IMR-90 (cell line): ENCODE results near the gene MSI2.

Experiments
- BHLHE40 ChIP-seq: fragments of 150-350 bp; IDR thresholded peaks from 2 replicates; pipeline ENCODE4 v1.6.1; 2016; ENCODE audit warnings: mild to moderate bottlenecking, low read depth, low read length
- CEBPB ChIP-seq: IDR thresholded peaks from 2 replicates; pipeline ENCODE4 v1.6.1; 2012; ENCODE audit warnings: low read depth, low read length, improper control_type of control experiment
- CHD1 ChIP-seq: IDR thresholded peaks from 2 replicates; pipeline ENCODE4 v1.6.1; 2012; ENCODE audit warnings: low read depth, low read length, improper control_type of control experiment
- CTCF ChIP-seq: conservative IDR thresholded peaks from 2 replicates; pipeline ENCODE4 v1.5.1; 2012; ENCODE audit warnings: mild to moderate bottlenecking, low read depth, low read length, improper control_type of control experiment
- ELK1 ChIP-seq: fragments of 150-350 bp; IDR thresholded peaks from 2 replicates; pipeline ENCODE4 v1.6.1; 2016; ENCODE audit warnings: low read depth, mild to moderate bottlenecking, low read length, moderate library complexity, borderline replicate concordance
- FOS ChIP-seq: fragments of 150-350 bp; IDR thresholded peaks from 2 replicates; pipeline ENCODE4 v1.6.1; 2016; ENCODE audit warnings: low read depth, low read length
- MAZ ChIP-seq: IDR thresholded peaks from 2 replicates; pipeline ENCODE4 v1.6.1; 2012; ENCODE audit warnings: low read depth, mild to moderate bottlenecking, low read length, improper control_type of control experiment, moderate library complexity, borderline replicate concordance
- POLR2A ChIP-seq: IDR thresholded peaks from 2 replicates; pipeline ENCODE4 v1.6.1; 2012; ENCODE audit warnings: mild to moderate bottlenecking, low read depth, low read length
- RCOR1 ChIP-seq: IDR thresholded peaks from 2 replicates; pipeline ENCODE4 v1.6.1; 2012; ENCODE audit warnings: mild to moderate bottlenecking, low read length, improper control_type of control experiment; ENCODE audit not compliant: insufficient replicate concordance
- USF2 ChIP-seq: fragments of 150-350 bp; IDR thresholded peaks from 2 replicates; pipeline ENCODE4 v1.6.1; 2017; ENCODE audit warnings: mild to moderate bottlenecking, antibody characterized with exemption, low read length, low read depth

GRCh38 chr17:57372156-57372555, 115.8 kb downstream of the MSI2 start:
- TF ChIP-seq CTCF (no peak), BHLHE40 (no peak), RCOR1 (no peak), FOS (no peak), POLR2A (no peak), ELK1 (no peak), CHD1 (no peak), CEBPB (no peak), MAZ (no peak), USF2 (no peak)
